ENCODE measurements around the gene EPM2AIP1.
"Not testable (repeated sequence)": the region's sequence is repeated elsewhere in the genome, so short reads cannot be mapped to it uniquely, and the experiment has no call there.

Gene EPM2AIP1

DNA sequence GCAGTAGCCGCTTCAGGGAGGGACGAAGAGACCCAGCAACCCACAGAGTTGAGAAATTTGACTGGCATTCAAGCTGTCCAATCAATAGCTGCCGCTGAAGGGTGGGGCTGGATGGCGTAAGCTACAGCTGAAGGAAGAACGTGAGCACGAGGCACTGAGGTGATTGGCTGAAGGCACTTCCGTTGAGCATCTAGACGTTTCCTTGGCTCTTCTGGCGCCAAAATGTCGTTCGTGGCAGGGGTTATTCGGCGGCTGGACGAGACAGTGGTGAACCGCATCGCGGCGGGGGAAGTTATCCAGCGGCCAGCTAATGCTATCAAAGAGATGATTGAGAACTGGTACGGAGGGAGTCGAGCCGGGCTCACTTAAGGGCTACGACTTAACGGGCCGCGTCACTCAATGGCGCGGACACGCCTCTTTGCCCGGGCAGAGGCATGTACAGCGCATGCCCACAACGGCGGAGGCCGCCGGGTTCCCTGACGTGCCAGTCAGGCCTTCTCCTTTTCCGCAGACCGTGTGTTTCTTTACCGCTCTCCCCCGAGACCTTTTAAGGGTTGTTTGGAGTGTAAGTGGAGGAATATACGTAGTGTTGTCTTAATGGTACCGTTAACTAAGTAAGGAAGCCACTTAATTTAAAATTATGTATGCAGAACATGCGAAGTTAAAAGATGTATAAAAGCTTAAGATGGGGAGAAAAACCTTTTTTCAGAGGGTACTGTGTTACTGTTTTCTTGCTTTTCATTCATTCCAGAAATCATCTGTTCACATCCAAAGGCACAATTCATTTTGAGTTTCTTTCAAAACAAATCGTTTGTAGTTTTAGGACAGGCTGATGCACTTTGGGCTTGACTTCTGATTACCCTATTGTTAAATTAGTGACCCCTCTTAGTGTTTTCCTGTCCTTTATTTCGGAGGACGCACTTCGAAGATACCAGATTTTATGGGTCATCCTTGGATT is 674 bp upstream of the EPM2AIP1 start, which contains the start of gene MLH1:
MLH1 (plus strand) TSS at position 193 of the 958 bp plus-strand sequence; CDS start at position 223, 30 bp downstream.
- peak; percentile 87 to 90 for DNase-seq (ENCODE audit: low read depth in 2 of 2)

DNA sequence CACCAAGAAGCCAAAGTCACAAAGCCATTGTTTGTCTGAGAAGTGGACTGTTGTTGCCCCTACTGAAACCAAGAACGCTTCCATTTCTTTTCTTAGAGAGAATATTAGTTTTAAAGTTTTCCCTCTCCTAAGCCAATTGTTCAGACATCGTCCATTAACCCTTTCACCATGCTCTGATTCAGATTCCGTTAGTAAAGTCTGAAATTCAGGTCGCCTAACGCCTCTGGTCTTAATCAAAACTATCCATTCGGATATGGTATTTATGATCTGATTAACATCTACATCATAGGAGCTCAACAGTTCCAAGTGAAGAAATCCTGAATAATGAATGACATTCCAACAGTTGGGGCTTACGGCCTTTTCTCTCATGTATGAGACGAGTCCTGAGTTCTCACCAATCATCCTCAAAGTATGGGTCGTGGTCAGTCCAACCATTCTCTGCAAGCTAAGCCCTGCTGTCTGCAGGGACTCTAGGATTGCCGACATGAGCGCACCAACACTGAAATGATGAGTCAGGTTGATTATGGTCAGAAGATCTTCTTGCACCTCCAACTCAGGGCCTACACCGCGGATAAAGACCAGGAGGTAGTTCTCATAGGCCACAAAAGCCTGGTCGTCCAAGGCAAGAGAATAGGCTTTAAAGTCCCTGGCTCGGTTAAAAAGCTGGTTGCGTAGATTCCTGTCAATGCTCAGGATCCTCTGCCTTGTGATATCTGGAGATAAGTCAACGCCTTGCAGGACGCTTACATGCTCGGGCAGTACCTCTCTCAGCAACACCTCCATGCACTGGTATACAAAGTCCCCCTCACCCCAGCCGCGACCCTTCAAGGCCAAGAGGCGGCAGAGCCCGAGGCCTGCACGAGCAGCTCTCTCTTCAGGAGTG is 767 bp downstream of the EPM2AIP1 start:
- DNase-seq (ENCODE audit: low read depth in 2 of 2), result peak; percentile 6 to 14

DNA sequence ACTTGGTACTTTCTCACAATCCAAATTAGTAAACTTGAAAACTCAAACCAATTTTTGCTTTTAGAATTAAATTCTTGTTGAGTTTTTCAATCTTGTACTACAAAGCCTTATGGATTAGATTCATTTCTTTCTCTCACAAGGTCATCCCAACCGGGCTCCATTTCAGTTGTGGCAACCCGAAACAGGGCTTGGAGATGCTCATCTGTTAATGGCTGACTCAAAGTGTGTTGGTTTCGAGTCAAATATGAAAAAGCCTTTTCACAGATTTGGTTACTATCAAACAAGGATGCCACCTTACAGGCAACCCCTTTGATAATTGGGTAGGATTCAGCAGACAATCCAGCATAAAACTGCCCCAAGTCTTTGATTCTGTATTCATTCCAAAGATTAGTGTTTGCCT is 1.8 kb downstream of the EPM2AIP1 start:
- DNase-seq (ENCODE audit: low read depth in 2 of 2), result peak; percentile 12 to 13

DNA sequence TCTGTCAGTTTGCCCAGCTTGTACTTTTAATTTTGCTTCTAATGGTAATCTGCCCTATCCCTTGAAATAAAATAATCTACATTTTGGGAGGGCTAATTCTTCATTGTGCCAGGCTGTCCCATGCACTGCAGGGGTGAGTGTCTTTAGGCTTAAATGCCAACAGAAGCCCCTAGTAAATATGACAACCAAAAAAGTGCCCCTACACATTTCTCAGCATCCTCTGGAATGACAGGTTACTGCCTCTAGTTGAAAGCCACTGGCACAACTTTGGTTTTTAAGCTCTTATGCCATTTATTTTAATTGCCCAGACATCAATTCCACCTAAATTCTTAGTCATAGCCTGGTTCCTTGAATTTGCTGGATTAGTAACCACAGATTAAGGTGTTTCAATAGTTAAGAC is 3.4 kb downstream of the EPM2AIP1 start:
- DNase-seq (ENCODE audit: low read depth in 2 of 2), result no peak

DNA sequence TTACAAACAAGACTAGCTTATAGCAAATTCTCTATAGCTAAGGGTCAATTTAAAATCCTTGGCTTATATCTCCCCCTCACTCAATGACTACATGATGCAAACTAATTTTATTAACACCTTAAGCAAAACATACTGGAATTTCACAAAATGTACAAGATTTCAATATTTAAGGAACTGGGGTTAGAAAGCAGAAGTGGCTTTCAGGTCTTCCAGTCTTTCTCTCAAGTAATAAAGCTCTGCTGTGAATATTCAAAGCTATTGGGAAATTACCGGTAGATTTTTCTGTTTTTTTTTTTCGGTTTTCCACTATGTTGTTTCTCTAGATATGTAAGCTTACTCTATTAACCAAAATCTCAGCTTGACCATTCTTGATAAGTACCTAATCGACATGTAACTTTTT is 3.9 kb downstream of the EPM2AIP1 start:
- no peak for DNase-seq (ENCODE audit: low read depth in 2 of 2)

DNA sequence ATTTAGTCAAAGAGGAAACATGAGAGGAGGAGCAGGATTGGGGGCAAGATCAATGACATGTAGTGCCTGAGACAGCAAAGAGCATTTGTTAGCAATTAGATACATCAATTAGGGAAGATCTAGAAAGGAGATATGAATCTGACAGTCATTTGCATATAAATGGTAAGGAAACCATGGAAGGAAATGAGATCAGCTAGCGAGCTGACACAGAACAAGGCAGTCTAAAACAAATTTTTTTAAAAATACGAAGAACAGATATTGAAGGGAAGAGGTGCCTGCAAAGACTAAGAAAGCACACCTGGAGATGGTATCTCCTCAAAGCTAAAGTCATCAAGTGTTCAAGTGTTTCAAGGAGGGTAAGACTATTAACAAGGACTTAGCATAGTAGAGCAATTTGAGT is 4.6 kb downstream of the EPM2AIP1 start:
- DNase-seq (ENCODE audit: low read depth in 2 of 2), result no peak

DNA sequence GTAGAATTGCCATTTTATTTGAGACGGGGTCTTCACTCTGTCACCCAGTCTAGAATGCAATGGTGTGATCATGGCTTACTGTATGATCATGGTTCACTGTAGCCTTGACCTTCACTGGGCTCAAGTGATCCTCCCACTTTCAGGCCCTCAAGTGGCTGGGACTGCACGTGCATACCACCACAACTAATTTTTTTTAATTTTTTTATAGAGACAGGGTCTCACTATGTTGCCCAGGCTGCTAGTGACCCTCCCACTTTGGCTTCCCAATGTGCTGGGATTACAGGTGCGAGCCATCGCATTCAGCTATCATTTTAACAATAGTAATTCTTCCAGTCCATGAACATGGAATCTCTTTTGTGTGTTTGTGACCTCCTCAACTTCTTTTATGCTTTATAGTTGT is 11.9 kb downstream of the EPM2AIP1 start:
- DNase-seq (ENCODE audit: low read depth in 2 of 2), result no peak

DNA sequence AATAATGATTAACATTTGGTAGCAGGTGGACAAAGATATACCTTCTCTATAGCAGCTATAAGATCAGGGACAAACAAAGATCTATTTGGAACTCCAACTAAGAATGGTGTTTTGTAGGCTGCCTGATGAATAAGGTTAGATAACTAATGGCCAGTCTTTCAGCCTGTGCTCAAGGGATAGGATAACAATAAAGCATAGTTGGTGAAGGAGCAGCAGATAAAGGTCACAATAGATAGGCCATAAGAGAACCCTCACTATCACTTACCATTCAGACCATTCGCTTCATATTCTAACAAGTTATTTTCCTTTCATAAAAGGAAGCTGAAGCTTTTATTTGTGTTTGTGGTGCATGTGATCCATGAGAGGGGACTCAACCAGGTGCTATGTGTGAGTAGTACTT is 19.8 kb downstream of the EPM2AIP1 start:
- no peak for DNase-seq (ENCODE audit: low read depth in 2 of 2)

DNA sequence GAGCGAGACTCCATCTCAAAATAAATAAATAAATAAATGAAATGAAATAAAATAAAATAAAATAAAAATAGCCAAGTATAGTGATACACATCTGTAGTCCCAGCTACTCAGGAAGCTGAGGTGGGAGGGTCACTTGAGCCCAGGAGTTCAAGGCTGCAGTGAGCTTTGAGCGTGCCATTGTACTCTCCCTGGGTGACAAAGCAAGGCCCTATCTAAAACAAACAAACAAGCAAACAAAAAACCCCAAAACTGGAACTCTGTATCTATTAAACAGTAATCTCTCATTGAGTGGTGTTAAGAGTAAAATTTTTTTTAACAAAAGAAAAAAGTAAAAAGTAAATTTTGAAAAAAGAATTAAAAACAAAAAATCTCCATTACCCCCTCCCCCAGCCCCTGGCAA is 20.8 kb downstream of the EPM2AIP1 start:
- DNase-seq (ENCODE audit: low read depth in 2 of 2), result no peak

DNA sequence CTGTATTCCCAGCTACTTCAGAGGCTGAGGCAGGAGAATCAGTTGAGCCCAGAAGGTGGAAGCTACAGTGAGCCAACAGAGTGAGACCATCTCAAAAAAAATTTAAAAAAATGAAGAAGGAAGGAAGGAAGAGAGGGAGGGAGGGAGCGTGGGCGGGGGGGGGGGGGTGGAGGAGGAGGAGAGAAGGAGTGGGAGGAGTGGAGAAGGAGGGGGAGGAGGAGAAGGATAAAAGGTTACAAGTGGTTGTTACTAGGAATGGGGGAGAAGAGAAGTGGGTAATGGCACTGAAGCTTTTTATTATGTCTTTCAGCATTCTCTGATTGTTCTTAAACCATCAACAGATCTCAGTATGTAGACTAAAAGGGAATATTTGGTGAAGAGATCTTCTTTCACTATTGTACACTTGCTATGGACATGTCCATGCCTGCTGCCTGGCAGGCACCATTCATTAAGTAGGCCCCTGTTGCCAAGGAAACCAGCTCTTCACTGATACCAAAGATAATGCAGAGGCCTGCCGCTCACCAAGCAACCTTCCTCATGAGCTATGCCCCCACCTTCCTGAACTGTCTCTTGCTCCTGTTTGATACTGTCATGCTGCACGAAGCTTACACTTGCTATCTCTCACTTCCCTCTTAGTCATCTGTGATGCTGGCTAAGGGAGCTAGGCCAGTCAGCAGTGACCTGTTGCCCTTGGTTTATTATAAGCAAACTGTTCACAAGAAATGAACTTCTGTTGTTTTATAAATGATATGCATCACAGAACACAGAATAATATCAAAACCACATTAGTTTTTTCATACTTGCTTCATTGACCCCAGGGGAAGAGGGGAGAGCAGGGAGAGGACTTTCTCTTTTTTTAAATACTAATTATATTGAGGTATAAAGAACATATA is 23.1 kb downstream of the EPM2AIP1 start:
- peak in 1 of 2 donors; percentile 41 for DNase-seq (ENCODE audit: low read depth in 2 of 2)

DNA sequence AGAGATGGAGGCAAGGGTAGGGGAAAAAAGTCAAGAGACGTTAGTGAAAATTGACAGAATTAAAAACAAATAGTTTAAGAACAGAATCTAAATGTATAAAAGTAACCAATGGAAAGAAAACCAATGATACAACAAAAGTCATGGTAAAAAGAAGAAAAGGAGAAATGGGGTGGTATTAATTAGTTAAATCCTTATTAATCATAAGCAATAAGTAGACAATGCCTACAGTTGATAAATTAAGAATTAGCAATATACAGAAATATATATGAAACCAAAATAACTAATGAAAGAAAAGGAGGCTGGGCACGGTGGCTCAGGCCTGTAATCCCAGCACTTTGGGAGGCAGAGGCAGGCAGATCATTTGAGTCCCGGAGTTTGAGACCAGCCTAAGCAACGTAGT is 23.8 kb downstream of the EPM2AIP1 start:
- no peak for DNase-seq (ENCODE audit: low read depth in 2 of 2)

DNA sequence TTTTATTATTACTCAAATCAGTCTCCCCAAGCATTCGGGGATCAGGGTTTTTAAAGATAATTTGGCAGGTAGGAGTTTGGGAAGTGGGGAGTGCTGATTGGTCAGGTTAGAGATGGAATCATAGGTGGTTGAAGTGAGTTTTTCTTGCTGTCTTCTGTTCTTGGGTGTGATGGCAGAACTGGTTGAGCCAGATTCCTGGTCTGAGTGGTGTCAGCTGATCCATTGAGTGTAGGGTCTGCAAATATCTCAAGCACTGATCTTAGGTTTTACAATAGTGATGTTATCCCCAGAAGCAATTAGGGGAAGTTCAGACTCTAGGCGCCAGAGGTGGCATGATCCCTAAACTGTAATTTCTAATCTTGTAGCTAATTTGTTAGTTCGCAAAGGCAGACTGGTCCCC is 27.5 kb downstream of the EPM2AIP1 start:
- no peak for DNase-seq (ENCODE audit: low read depth in 2 of 2)

DNA sequence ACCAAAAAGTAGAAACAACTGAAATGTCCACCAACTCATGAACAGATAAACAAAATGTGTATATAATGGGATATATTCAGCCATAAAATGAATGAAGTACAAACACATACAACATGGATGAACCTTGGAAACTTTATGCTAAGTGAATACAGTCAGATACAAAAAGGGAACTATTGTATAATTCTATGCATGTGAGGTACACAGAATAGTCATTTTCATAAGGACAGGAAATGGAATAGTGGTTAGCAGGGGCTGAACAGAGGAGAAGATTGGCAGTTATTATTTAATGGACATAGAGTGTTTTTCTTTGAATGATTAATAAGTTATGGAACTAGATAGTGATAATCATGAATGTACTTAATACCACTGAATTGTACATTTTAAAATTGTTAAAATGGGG is 28.1 kb downstream of the EPM2AIP1 start:
- no peak for DNase-seq (ENCODE audit: low read depth in 2 of 2)

DNA sequence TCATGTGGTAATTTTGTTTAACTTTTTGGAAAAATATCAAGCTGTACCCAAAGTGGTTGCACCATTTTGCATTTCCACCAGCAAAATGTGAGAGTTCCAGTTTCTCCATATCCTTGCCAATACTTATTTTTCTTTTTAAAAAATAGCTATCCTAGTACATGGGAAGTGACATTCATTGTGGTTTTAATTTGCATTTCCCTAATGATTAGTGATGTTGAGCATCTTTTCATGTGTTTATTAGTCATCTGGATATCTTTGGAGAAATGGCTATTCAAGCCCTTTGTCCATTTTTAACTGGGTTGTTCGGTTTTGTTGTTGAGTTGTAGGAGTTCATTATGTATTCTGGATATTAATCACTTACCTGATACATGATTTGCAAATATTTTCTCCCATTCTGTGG is 28.6 kb downstream of the EPM2AIP1 start:
- no peak for DNase-seq (ENCODE audit: low read depth in 2 of 2)

DNA sequence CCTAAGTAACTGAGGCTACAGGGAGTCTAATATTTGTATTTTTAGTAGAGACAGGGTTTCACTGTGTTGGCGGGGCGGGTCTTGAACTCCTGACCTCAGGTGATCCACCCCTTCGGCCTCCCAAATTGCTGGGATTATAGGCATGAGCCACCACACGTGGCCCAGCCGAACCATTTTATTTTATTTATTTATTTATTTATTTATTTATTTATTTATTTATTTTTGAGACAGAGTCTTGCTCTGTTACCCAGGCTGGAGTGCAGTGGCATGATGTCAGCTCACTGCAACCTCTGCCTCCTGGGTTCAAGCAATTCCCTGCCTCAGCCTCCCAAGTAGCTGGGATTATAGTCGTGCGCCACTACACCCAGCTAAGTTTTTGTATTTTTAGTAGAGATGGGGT is 29.9 kb downstream of the EPM2AIP1 start:
- DNase-seq (ENCODE audit: low read depth in 2 of 2), result not testable (repeated sequence)

DNA sequence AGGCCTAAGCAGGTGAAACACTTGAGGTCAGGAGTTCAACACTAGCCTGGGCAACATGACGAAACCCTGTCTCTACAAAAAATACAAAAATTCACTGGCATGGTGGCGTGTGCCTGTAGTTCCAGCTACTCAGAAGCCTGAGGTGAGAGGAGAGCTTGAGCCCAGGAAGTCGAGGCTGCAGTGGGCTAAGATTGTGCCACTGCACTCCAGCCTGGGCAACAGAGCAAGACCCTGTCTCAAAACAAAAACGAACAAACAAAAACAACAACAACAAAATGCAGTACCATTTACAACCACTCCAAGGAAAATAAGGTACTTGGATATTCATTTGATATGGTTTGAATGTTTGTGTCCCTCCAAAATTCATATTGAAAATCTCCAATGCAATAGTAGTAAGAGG is 32.4 kb downstream of the EPM2AIP1 start:
- no peak for DNase-seq (ENCODE audit: low read depth in 2 of 2)

DNA sequence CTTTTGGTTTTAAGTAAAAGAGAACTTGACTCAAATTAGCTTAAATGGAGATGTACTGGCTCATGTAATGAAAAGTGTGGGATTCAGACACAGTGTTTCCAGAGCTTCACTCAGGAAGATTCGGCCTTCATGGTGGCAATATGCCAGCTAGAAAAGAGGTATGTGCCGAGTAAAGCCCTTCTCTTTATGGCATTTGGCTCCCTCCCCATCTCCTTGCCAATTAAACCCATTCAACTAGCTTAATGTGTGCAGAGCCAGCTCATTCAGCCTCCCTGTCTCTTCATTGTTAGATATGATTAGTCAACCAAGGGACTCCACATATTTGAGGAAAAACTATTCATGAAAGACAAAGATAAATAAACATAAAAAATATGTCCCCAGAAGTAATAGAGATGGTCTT is 33.1 kb downstream of the EPM2AIP1 start:
- no peak for DNase-seq (ENCODE audit: low read depth in 2 of 2)

DNA sequence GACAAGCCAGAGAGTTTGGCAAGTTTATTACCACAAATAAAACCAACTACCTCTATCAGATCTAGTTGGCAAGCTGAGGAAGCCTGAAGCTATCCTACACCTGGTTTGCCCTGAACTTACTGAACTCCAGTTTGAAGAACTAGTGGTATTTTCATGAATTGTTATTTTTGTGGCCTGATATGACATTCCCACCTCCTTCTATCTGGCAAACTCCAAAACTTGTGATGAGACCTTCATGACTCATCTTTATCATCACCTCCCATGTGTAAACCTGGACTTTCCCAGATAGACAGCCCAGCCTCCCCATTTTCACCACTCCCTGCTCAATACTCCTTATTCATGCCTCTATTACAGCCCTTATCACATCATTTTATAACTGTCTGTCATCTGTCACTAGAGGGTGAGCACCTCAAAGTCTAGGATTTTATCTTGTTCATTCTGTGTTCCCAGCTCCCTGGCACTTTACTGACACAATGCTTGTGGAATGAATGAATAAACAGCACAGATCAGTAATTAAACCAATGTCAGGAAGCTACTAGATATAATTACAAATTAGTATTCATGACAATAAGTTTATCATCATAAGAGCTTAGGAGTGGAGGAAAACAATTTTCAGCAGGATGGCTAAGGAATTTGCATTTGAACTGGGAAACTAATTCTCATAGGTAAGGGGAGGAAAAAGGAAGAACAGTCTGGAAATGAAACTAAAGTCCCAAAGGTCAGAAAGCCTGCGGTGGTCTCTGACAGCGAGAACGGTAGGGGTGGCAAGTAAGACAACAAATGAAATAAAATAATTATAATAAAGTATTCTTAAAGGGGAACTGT is 34.9 kb downstream of the EPM2AIP1 start:
- DNase-seq (ENCODE audit: low read depth in 2 of 2), result no peak

DNA sequence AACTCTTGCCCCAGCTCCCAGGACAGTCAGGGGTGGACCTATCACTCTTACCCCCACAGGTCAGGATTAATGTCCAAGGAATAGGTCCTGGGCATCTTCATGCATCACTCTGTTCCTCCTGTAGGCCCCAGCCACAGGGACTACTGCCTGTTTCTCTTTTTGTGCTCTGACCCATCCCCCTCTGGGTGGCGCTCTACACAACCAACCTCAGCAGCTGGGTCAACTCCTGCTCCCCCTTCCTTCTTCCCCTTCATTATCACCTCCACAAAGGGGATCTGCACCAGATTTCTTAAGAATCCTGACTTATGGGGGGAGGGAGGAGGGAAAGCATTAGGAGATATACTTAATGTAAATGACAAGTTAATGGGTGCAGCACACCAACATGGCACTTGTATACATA is 35.9 kb downstream of the EPM2AIP1 start:
- no peak for DNase-seq (ENCODE audit: low read depth in 2 of 2)

DNA sequence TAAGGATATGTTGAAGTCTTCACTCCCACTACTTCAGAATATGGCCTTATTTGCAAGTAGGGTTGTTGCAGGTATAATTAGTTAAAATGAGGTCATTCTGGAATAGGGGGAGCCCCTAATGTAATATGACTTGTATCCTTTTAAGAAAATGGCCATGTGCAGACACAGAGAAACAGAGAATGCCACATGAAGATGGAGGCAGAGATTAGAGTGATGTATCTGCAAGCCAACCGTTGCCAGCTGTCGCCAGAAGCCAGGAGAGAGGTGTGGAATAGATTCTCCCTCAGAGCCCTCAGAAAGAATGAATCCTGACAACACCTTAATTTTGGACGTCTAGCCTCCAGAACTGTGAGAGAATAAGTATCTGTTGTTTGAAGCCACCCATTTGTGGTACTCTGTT is 36.8 kb downstream of the EPM2AIP1 start:
- no peak for DNase-seq (ENCODE audit: low read depth in 2 of 2)
